PC-3 (cell line): ENCODE measurements around the gene TNPO1. TPM values are rescaled to one million over a fixed set of nuclear protein-coding genes. Genes with fewer than 3 reads are reported as not detected.

Experiments
- ATAC-seq: fragments of 200-7000 bp; cut with Tn5 transposase; 2 replicates; pipeline ENCODE4 v1.9.1; 2020; ENCODE audit warnings: mild to moderate bottlenecking, moderate library complexity
- BruUV-seq: library from RNA; stranded (reverse); fragments of 400-500 nt; replicated peaks from 2 replicates; lab custom pipeline; 2021; lab: Mats Ljungman, UMichigan
- CTCF ChIA-PET: fragments of 300-600 bp; sonication (Branson Sonifier 250); formaldehyde crosslinking; loops from one replicate; lab custom pipeline; 2022; ENCODE audit warnings: antibody characterized with exemption; lab: Charles Lee
- POLR2A ChIA-PET: fragments of 300-600 bp; sonication (Branson Sonifier 250); formaldehyde crosslinking; loops from one replicate; lab custom pipeline; 2022; ENCODE audit warnings: antibody characterized with exemption; ENCODE audit not compliant: unreplicated experiment; lab: Charles Lee
- DNase-seq: peaks from one replicate; pipeline ENCODE4 v3.0.0-alpha.2; 2015
- H2AFZ ChIP-seq: fragments of 300-600 bp; sonication (generic); 2 replicates; pipeline ENCODE4 v1.6.0; 2016; ENCODE audit warnings: antibody characterized with exemption, low read length
- H3F3A ChIP-seq: fragments of 300-600 bp; sonication (generic); one replicate; pipeline ENCODE4 v1.6.0; 2017; ENCODE audit warnings: antibody characterized with exemption, low read length, control low read depth, mild to moderate bottlenecking; ENCODE audit not compliant: unreplicated experiment
- H3K27ac ChIP-seq: fragments of 300-600 bp; sonication (generic); 2 replicates; pipeline ENCODE4 v1.5.1; 2016; ENCODE audit warnings: mild to moderate bottlenecking, low read length
- H3K27me3 ChIP-seq: fragments of 300-600 bp; sonication (generic); 2 replicates; pipeline ENCODE4 v1.6.1; 2016; ENCODE audit warnings: low read length, mixed read lengths
- H3K36me3 ChIP-seq: fragments of 300-600 bp; sonication (generic); 2 replicates; pipeline ENCODE4 v1.6.1; 2016; ENCODE audit warnings: low read depth, mixed run types, low read length, mixed read lengths
- H3K4me1 ChIP-seq: fragments of 300-600 bp; sonication (generic); 2 replicates; pipeline ENCODE4 v1.5.1; 2016; ENCODE audit warnings: low read length; ENCODE audit not compliant: insufficient read depth
- H3K4me2 ChIP-seq: fragments of 300-600 bp; sonication (generic); 2 replicates; pipeline ENCODE4 v1.6.0; 2016; ENCODE audit warnings: low read length
- H3K4me3 ChIP-seq: fragments of 300-600 bp; sonication (generic); 2 replicates; pipeline ENCODE4 v1.5.1; 2016; ENCODE audit warnings: mild to moderate bottlenecking, low read length, mixed read lengths
- H3K79me2 ChIP-seq: fragments of 300-600 bp; sonication (generic); 2 replicates; pipeline ENCODE4 v1.6.1; 2017; ENCODE audit warnings: low read length, mixed read lengths
- H3K9ac ChIP-seq: fragments of 300-600 bp; sonication (generic); 2 replicates; pipeline ENCODE4 v1.6.0; 2016; ENCODE audit warnings: mild to moderate bottlenecking, low read length
- H3K9me2 ChIP-seq: fragments of 300-600 bp; sonication (generic); replicated peaks from 2 replicates; pipeline ENCODE4 v1.6.1; 2016; ENCODE audit warnings: mixed run types, low read length, mixed read lengths
- H3K9me3 ChIP-seq: fragments of 300-600 bp; sonication (generic); 2 replicates; pipeline ENCODE4 v1.6.1; 2016; ENCODE audit warnings: low read length, mixed read lengths
- H4K20me1 ChIP-seq: fragments of 300-600 bp; sonication (generic); 2 replicates; pipeline ENCODE4 v1.6.1; 2016; ENCODE audit warnings: low read length, mixed read lengths
- CTCF ChIP-seq: fragments of 300-600 bp; sonication (generic); conservative IDR thresholded peaks from 2 replicates; pipeline ENCODE4 v1.5.1; 2017; ENCODE audit warnings: antibody characterized with exemption, low read depth, mild to moderate bottlenecking, low read length
- EZH2 ChIP-seq: fragments of 300-600 bp; sonication (generic); IDR thresholded peaks from one replicate; pipeline ENCODE4 v1.6.1; 2017; ENCODE audit warnings: antibody characterized with exemption, mild to moderate bottlenecking, low read length; ENCODE audit not compliant: unreplicated experiment
- EZH2phosphoT487 ChIP-seq: fragments of 300-600 bp; sonication (generic); IDR thresholded peaks from 2 replicates; pipeline ENCODE4 v1.6.1; 2018; ENCODE audit warnings: mild to moderate bottlenecking, antibody characterized with exemption, low read length, borderline replicate concordance
- intact Hi-C: fragments of 100-400 bp; cut with micrococcal nuclease; formaldehyde crosslinking; loops from 2 replicates; pipeline ENCODE4 v1.9.0; 2023
- total RNA-seq: library from RNA; depleted of rRNA; stranded (reverse); fragments of >200 nt; gene quantifications from 2 replicates; pipeline ENCODE4 v1.2.3, GENCODE V29; 2014

The TNPO1 gene
- total RNA-seq, 1 experiment from 2014 or later, result 187 TPM

- Histone ChIP-seq H3K9me2 (no peaks in the 10 kb centered on the region), H3K36me3 (no peaks in the 10 kb centered on the region), H3K4me1 (peaks cover 18% of the 10 kb centered on the region; the same call in 1 of the 2 replicates), H3K4me3 (peak overlapping the region; percentile 86), H3K27me3 (no peaks in the 10 kb centered on the region), H3F3A (no peaks in the 10 kb centered on the region), H3K79me2 (peaks cover 34% of the 10 kb centered on the region), H3K27ac (no peak overlapping the region), H2AFZ (peak overlapping the region; percentile 93), H3K9ac (peak overlapping the region; percentile 95; the same call in 1 of the 2 replicates), H3K9me3 (no peaks in the 10 kb centered on the region), H3K4me2 (peak overlapping the region; percentile 87), H4K20me1 (no peaks in the 10 kb centered on the region)
- ATAC-seq (no peak), DNase-seq (no peak)
- ChIA-PET CTCF (no interaction called here), POLR2A (interaction anchor here (0.7 kb wide), 1 partner anchor 1276 kb away, joined by 3 read pairs; no protein-coding TSS in a partner anchor)
- intact Hi-C loops, result loop anchor here (5.0 to 10.0 kb wide), 4 partner anchors 140 to 448 kb away; no protein-coding TSS in a partner anchor
- TF ChIP-seq EZH2 (no peak), CTCF (no peak), EZH2phosphoT487 (no peak)
- no TSS peak for BruUV-seq
These were observed 1.6 kb upstream of the TNPO1 start for GRCh38 chr5:72814864-72815263.

DNA sequence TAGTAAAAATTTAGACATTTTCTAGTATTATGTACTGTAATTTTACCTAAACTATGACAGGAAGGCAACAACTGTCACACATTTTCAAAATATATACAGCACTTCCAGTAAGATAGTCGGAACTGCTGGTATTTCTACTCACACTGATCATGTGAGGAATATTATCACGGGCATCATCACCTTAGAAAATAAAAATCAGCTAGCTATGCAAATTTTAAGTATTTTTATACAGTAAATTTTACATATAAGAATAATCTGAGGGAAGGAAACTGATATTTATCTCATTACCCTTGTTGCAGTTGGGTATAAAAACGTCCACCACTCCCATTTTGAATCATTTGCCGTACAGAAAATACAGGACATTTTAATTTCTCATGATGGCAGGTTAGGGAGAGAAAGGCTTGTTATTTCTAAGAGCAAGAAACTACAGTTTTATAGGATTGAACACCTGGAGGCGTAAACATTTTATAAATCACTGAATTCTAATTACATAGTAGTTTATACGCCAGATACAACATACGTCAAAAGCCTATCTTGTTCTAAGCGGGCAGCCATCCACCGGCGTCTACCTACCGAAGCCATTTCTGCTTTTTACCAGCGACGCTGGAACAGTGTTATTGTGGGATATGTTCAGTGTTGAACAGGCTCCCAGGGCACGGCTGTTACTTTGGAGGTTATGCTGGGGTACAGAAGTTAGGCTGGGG lies 729 bp upstream of the TNPO1 start:
- CTCF ChIA-PET, result no interaction called here
- BruUV-seq, result TSS peak; percentile 66

More for the DNA sequence above, 729 bp upstream of the TNPO1 start:
- Histone ChIP-seq H2AFZ (peak overlapping the region; percentile 93), H4K20me1 (no peaks in the 10 kb centered on the region), H3K9me3 (no peaks in the 10 kb centered on the region), H3K4me2 (peak overlapping the region; percentile 87), H3K9me2 (no peaks in the 10 kb centered on the region), H3F3A (no peaks in the 10 kb centered on the region), H3K27me3 (no peaks in the 10 kb centered on the region), H3K27ac (peak overlapping the region; percentile 85), H3K9ac (peak overlapping the region; percentile 95), H3K36me3 (no peaks in the 10 kb centered on the region), H3K4me1 (peaks cover 21% of the 10 kb centered on the region), H3K4me3 (peak overlapping the region; percentile 86), H3K79me2 (peaks cover 42% of the 10 kb centered on the region)
- peak; percentile 14 for DNase-seq
- no peak for ATAC-seq
- POLR2A ChIA-PET, result no interaction called here
- TF ChIP-seq EZH2 (no peak), EZH2phosphoT487 (no peak), CTCF (no peak)
- intact Hi-C loops, result loop anchor here (1.0 to 10.0 kb wide), 6 partner anchors 27 to 448 kb away; no protein-coding TSS in a partner anchor
